SK-N-SH (cell line): Measurements from ENCODE around the gene FAM114A1. TPM values are rescaled to one million over a fixed set of nuclear protein-coding genes. Genes with fewer than 3 reads are reported as not detected.

Experiments
- CHD2 ChIP-seq: fragments of 150-350 bp; IDR thresholded peaks from 2 replicates; pipeline ENCODE4 v1.6.1; 2018; ENCODE audit warnings: low read length; ENCODE audit not compliant: partially characterized antibody
- CTCF ChIP-seq: fragments of 200-600 bp; sonication (generic); IDR thresholded peaks from 2 replicates; pipeline ENCODE4 v1.6.1; 2017; ENCODE audit warnings: antibody characterized with exemption, mild to moderate bottlenecking, moderate library complexity
- EP300 ChIP-seq, 2 experiments: IDR thresholded peaks; 2 replicates each; pipeline versions ENCODE4 v1.4.0 to v1.6.1; 2012; ENCODE audit warnings: borderline replicate concordance in 1 of 2, low read depth in 1 of 2, low read length in 1 of 2
- EZH2phosphoT487 ChIP-seq: fragments of 200-600 bp; sonication (generic); IDR thresholded peaks from 2 replicates; pipeline ENCODE4 v1.6.1; 2017; ENCODE audit warnings: low read depth, mixed run types, mild to moderate bottlenecking, antibody characterized with exemption, moderate library complexity, borderline replicate concordance
- FOXJ3 ChIP-seq: sonication (generic); formaldehyde crosslinking; IDR thresholded peaks from 2 replicates; pipeline ENCODE4 v1.5.1; 2020; ENCODE audit warnings: mild to moderate bottlenecking, missing genetic modification reagents
- FOXM1 ChIP-seq: IDR thresholded peaks from 2 replicates; pipeline ENCODE4 v1.4.0; 2012; ENCODE audit warnings: low read depth, mild to moderate bottlenecking
- GATA2 ChIP-seq: sonication (generic); formaldehyde crosslinking; IDR thresholded peaks from 2 replicates; pipeline ENCODE4 v1.5.0; 2020; ENCODE audit warnings: mild to moderate bottlenecking, missing genetic modification reagents
- IRF3 ChIP-seq: fragments of 150-350 bp; IDR thresholded peaks from 2 replicates; pipeline ENCODE4 v1.6.1; 2016; ENCODE audit warnings: mild to moderate bottlenecking, low read depth, low read length
- MAX ChIP-seq: IDR thresholded peaks from 2 replicates; pipeline ENCODE4 v1.4.0; 2012; ENCODE audit warnings: low read depth
- NFIC ChIP-seq: IDR thresholded peaks from 2 replicates; pipeline ENCODE4 v1.4.0; 2012; ENCODE audit warnings: borderline replicate concordance
- NRF1 ChIP-seq: IDR thresholded peaks from 2 replicates; pipeline ENCODE4 v1.6.1; 2012; ENCODE audit warnings: low read depth, mild to moderate bottlenecking, low read length
- PBX3 ChIP-seq: IDR thresholded peaks from 2 replicates; pipeline ENCODE4; 2012
- RCOR1 ChIP-seq: fragments of 150-350 bp; IDR thresholded peaks from 2 replicates; pipeline ENCODE4 v1.6.1; 2017; ENCODE audit warnings: antibody characterized with exemption, low read length
- REST ChIP-seq: IDR thresholded peaks from 2 replicates; pipeline ENCODE4 v1.6.1; 2012; ENCODE audit warnings: mild to moderate bottlenecking, low read depth, low read length, moderate library complexity
- SIN3A ChIP-seq: IDR thresholded peaks from 2 replicates; pipeline ENCODE4 v1.6.1; 2012; ENCODE audit warnings: low read depth, mild to moderate bottlenecking, low read length, moderate library complexity, borderline replicate concordance
- SMC3 ChIP-seq: IDR thresholded peaks from 2 replicates; pipeline ENCODE4 v1.6.1; 2012; ENCODE audit warnings: low read depth, low read length, improper control_type of control experiment
- TEAD4 ChIP-seq: IDR thresholded peaks from 2 replicates; pipeline ENCODE4 v1.4.0; 2012; ENCODE audit warnings: mild to moderate bottlenecking, borderline replicate concordance; ENCODE audit not compliant: insufficient read depth
- USF1 ChIP-seq: IDR thresholded peaks from 2 replicates; pipeline ENCODE4 v1.4.0; 2012; ENCODE audit warnings: low read depth, borderline replicate concordance
- polyA plus RNA-seq, 3 experiments: library from polyadenylated mRNA; depleted of rRNA; stranded (reverse); fragments of >200 nt; gene quantifications; 2 replicates each; pipeline ENCODE4 v1.2.3, GENCODE V29; 2012

The FAM114A1 gene
- polyA plus RNA-seq, 1 of the 3 experiments (the other 2 are of a cell fraction) = 54.2 TPM

- TF ChIP-seq RCOR1 = peak; percentile 94
- peak; percentile 42; the same call in 1 of the 2 replicates for TF ChIP-seq TEAD4
- 0 out of 2 replicates have a peak, but pooled peaks have one; percentile 32 for TF ChIP-seq PBX3
- TF ChIP-seq FOXM1 = no peak
- no peak for TF ChIP-seq SIN3A
- TF ChIP-seq NFIC = no peak
- no peak for TF ChIP-seq NRF1
- peak; percentile 92 for TF ChIP-seq GATA2
- peak; percentile 86 for TF ChIP-seq CHD2
- no peak for TF ChIP-seq EZH2phosphoT487
- TF ChIP-seq IRF3 = no peak
- peak; percentile 46 to 98; a peak in 3 of 4 replicates for TF ChIP-seq EP300 (IDR thresholded peaks at IDR 0.05; ENCODE audit: borderline replicate concordance in 1 of 2, low read depth in 1 of 2, low read length in 1 of 2)
- 0 out of 2 replicates have a peak, but pooled peaks have one; percentile 15 for TF ChIP-seq FOXJ3
- TF ChIP-seq MAX = no peak
- no peak for TF ChIP-seq CTCF
- TF ChIP-seq REST = no peak
- no peak for TF ChIP-seq USF1
- TF ChIP-seq SMC3 = no peak
Measured at GRCh38 chr4:38980903-38981676, 113.5 kb downstream of the FAM114A1 start (continued).
